IgD-negative memory B cell (primary cell): ENCODE data around the gene CHCHD6. TPM values are rescaled to one million over a fixed set of nuclear protein-coding genes. Genes with fewer than 3 reads are reported as not detected.

Source experiments
- H3K27ac Mint-ChIP-seq, 3 donors: one replicate each; pipeline ENCODE4 v1.8.0; 2020 to 2022; ENCODE audit warnings: mild to moderate bottlenecking in 3 of 3, mixed read lengths in 3 of 3, moderate library complexity in 1 of 3
- H3K27me3 Mint-ChIP-seq: one replicate; pipeline ENCODE4 v1.8.0; 2021; ENCODE audit warnings: mixed read lengths
- H3K36me3 Mint-ChIP-seq: one replicate; pipeline ENCODE4 v1.8.0; 2020; ENCODE audit warnings: mild to moderate bottlenecking, mixed read lengths
- H3K4me1 Mint-ChIP-seq, 3 donors: one replicate each; pipeline ENCODE4 v1.8.0; 2020 to 2022; ENCODE audit warnings: mixed read lengths in 3 of 3, mild to moderate bottlenecking in 1 of 3
- H3K4me3 Mint-ChIP-seq, 4 donors: one replicate each; pipeline ENCODE4 v1.8.0; 2020 to 2022; ENCODE audit warnings: mild to moderate bottlenecking in 4 of 4, mixed read lengths in 4 of 4, moderate library complexity in 3 of 4
- H3K9me3 Mint-ChIP-seq, 3 donors: one replicate each; pipeline ENCODE4 v1.8.0; 2020 to 2021; ENCODE audit warnings: mixed read lengths in 3 of 3, mild to moderate bottlenecking in 1 of 3
- polyA plus RNA-seq: library from polyadenylated mRNA; unstranded; fragments of 300-500 nt; fragmentation: Illumina TruSeq; gene quantifications from one replicate; pipeline ENCODE4 v1.2.3, GENCODE V29; 2021

The CHCHD6 gene
- polyA plus RNA-seq, 1 donor from 2014 or later, result 16.6 TPM

DNA sequence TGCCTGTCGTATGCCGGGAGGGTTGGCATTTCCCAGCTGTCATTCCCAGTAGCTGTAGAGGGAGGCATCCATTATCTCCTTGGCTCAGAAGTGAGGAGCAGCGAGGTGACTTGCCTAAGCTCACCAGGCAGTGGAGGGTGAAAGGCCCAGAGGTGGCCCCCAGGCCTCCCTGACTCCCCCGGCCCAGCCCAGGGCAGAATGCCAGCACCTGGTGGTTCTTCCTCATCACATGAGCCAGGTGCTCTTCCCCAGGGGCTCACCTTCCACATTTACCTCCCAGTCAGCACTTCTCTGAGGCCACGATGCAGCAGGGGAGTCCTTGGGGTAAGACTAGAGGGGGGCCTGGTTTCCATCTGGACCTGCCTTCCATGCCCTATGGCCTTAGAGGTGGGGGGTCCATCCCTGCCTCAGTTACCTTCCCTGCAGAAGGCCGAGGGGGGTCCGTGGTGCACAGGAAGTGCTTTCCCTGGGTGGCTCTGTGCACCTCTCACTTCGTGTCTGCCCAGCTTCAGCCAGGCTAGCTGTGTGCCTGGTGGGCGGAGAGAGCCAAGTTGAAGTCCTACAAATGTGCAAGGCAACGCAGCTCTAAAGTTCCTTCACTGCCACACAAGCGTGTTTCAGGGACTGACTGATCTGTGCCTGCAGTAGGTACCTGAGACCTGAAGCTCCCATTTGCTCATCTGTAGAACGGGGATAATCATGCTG lies 208.6 kb downstream of the CHCHD6 start:
- peaks cover 21 to 27% (median 23%) of the 10 kb centered on the region in 3 donors for H3K4me1 Mint-ChIP-seq
- H3K27ac Mint-ChIP-seq, result peak overlapping the region in 1 of 3 donors; percentile 73
- peaks cover 6% of the 10 kb centered on the region for H3K36me3 Mint-ChIP-seq
- no peaks in the 10 kb centered on the region for H3K9me3 Mint-ChIP-seq
- H3K4me3 Mint-ChIP-seq, result peak overlapping the region in 1 of 4 donors; percentile 84
- H3K27me3 Mint-ChIP-seq, result peaks cover 65% of the 10 kb centered on the region

DNA sequence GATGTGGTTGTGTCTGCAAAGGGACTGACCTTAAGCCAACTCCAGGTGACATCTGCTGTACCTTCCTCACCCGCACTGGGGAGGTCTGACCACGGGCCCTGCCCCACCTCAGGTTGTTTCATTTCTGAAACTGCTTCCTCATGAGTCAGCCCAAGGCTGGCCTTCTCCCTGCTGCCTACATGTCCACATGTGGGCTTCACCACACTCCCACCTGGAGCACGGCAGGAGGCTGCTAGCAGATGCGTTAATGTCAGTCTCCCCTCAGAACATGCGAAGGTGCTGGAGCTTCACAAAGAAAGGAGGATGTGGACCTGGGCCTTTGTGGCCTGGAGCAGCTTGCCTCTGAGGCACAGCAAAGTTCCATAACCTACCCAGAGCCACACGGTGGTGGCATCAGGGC lies 209.5 kb downstream of the CHCHD6 start:
- H3K27me3 Mint-ChIP-seq, result peaks cover 64% of the 10 kb centered on the region
- peaks cover 4% of the 10 kb centered on the region for H3K36me3 Mint-ChIP-seq
- peaks cover 21 to 27% (median 23%) of the 10 kb centered on the region in 3 donors for H3K4me1 Mint-ChIP-seq
- no peaks in the 10 kb centered on the region for H3K9me3 Mint-ChIP-seq
- no peak overlapping the region for H3K4me3 Mint-ChIP-seq
- H3K27ac Mint-ChIP-seq, result no peak overlapping the region

DNA sequence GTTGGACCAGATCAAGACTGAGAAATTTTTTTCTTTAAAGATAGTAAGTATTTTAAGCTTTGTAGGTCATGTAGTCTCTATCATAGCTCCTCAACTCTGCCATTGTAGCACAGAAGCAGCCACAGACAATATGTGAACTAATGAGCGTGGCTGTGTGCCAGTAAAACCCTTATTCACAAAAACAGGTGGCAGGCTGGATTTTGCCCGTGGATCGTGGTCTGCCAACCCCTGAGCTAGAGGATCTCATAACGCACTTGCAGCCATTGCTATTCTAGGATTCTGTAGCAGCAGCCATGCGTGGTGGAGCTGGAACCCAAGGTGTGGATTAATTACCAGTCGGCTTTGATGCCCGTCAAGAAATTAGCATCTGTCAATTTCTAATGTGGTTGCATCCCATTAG lies 210.2 kb downstream of the CHCHD6 start:
- peaks cover 60% of the 10 kb centered on the region for H3K27me3 Mint-ChIP-seq
- H3K36me3 Mint-ChIP-seq, result peaks cover 4% of the 10 kb centered on the region
- no peaks in the 10 kb centered on the region for H3K9me3 Mint-ChIP-seq
- no peak overlapping the region for H3K27ac Mint-ChIP-seq
- H3K4me3 Mint-ChIP-seq, result peak overlapping the region in 1 of 4 donors; percentile 35
- peaks cover 21 to 25% (median 23%) of the 10 kb centered on the region in 3 donors for H3K4me1 Mint-ChIP-seq

DNA sequence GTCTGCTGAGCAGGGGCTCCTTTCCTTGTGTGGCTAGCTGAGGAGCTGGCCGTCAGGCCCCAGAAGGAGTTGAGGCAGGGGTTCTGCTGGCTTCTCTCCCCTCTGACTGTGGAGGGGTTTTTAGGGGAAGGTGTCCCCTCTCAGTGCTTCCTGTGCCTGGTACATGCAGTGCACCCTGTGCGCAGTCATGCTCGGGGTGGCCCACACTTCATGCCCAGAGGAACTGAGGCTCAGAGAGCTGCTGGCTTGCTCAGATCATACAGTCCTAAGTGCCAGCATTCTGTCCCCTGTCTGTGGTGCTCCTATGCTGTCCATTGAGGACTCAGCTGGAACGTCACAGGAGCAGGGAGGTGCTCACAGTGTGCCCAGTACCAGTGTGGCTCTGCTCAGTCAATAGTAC lies 211.0 kb downstream of the CHCHD6 start:
- H3K4me3 Mint-ChIP-seq, result no peak overlapping the region
- peaks cover 21 to 23% (median 22%) of the 10 kb centered on the region in 3 donors for H3K4me1 Mint-ChIP-seq
- H3K27me3 Mint-ChIP-seq, result peaks cover 56% of the 10 kb centered on the region
- H3K27ac Mint-ChIP-seq, result no peak overlapping the region
- peaks cover 5% of the 10 kb centered on the region for H3K36me3 Mint-ChIP-seq
- peaks cover 0 to 2% (median 2%) of the 10 kb centered on the region in 3 donors for H3K9me3 Mint-ChIP-seq

DNA sequence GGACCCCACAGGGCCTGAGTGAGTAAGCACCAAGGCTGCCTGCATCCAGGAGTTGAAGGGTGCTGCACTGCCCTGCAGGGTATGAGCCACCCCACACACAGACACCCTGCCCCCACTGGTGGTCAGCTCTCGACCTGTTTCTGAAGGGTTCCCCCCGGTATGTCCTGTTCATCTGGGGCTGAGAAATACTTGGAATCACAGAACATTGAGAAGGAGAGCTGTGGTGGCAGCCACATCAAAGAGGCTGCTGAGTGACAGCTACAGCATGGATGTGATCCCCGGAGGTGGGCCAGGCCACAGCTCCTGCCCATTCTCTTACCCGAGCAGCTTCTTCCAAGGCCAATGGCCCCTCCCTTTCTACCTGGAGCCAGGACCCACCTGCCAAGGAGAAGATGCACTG lies 212.5 kb downstream of the CHCHD6 start:
- H3K27me3 Mint-ChIP-seq, result peaks cover 53% of the 10 kb centered on the region
- peaks cover 0 to 10% (median 5%) of the 10 kb centered on the region in 3 donors for H3K9me3 Mint-ChIP-seq
- peaks cover 7 to 10% (median 9%) of the 10 kb centered on the region in 3 donors for H3K4me1 Mint-ChIP-seq
- no peak overlapping the region for H3K27ac Mint-ChIP-seq
- H3K36me3 Mint-ChIP-seq, result peaks cover 8% of the 10 kb centered on the region
- H3K4me3 Mint-ChIP-seq, result no peak overlapping the region

DNA sequence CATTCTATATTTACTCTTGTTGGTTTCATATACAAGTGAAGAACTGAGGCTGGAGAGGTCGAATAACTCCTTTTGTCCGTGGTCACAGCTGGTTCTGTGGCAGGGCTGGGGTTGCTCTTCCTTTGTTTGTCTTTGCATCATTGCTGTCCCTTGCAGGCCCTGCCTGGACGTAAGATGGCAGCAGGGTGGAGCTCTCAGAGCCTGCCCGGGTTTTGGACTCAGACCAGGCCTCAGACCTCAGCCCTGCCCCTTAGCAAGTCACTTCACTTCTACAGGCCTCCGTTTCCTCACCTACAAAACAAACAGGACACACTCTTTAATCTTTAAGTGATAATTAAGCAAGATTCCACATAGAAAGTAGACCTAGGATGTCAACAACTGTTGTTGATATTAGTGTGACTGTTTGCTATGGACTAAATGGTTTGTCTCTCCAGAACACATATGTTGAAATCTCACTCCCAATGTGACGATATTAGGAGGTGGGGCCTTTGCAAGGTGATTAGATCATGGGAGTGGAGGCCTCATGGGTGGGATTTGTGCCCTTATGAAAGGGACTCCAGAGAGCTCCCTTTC lies 213.3 kb downstream of the CHCHD6 start:
- peaks cover 6% of the 10 kb centered on the region for H3K36me3 Mint-ChIP-seq
- H3K27me3 Mint-ChIP-seq, result peaks cover 48% of the 10 kb centered on the region
- peaks cover 0 to 10% (median 5%) of the 10 kb centered on the region in 3 donors for H3K9me3 Mint-ChIP-seq
- no peak overlapping the region for H3K27ac Mint-ChIP-seq
- no peak overlapping the region for H3K4me3 Mint-ChIP-seq
- H3K4me1 Mint-ChIP-seq, result peaks cover 0 to 2% (median 2%) of the 10 kb centered on the region in 3 donors

DNA sequence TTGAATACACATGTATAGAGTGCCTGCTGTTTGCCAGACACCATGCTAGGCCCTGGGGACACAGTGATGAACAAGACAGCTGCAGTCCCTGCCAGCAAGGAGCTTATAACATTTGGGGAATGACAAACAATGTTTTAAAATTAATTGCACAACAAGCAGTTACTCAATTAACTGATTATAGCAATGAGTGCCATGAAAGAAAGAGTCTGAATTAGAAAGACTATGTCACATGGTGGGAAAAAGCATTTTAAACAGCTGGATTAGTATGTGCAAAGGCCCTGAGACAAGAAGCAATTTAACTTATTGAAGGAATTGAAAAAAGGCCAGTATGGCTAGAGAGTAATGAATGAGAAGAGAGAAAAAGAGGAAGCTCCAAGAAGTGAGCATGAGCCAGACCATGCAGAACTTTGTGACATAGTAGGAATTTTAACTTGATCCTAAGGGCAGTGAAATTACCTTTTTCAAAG lies 214.3 kb downstream of the CHCHD6 start:
- peaks cover 46% of the 10 kb centered on the region for H3K27me3 Mint-ChIP-seq
- H3K4me3 Mint-ChIP-seq, result no peak overlapping the region
- peaks cover 13% of the 10 kb centered on the region for H3K36me3 Mint-ChIP-seq
- no peak overlapping the region for H3K27ac Mint-ChIP-seq
- H3K4me1 Mint-ChIP-seq, result no peaks in the 10 kb centered on the region
- peaks cover 0 to 10% (median 5%) of the 10 kb centered on the region in 3 donors for H3K9me3 Mint-ChIP-seq

DNA sequence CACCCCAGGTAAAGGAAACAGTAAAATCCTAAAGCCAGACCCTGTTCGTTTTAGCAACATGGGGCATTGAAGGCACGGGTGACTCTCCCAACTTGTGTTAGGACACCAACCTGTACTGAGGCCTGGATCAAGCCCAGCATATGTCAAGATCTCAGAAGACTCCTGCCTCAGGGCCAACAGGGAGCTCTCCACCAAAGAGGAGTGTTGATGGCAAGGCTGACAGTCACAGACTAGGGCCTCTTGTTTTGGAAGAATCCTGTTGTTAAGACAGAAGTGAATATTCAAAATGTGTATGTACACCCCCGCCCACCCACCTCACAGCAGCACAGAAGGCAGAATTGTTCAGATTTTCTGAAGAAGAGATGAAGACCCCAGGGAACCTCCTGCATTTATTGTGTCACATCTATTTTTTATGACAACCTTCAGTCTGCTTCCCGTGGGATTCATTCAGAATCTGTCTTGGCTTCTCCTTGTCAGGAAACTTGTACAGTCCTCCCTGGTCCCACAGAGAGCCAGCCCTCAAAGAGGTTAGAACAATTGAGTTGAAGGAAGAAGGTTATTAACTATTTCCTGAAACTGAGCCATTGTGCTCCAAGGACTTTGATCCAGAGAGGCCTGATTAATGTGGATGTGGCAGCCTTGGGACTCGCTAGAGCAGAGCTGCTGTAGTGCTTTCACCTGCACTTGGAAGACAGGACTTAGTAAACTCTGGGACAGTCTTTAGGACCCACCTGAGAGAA lies 217.2 kb downstream of the CHCHD6 start:
- no peak overlapping the region for H3K4me3 Mint-ChIP-seq
- H3K27ac Mint-ChIP-seq, result no peak overlapping the region
- peaks cover 0 to 10% (median 5%) of the 10 kb centered on the region in 3 donors for H3K9me3 Mint-ChIP-seq
- peaks cover 35% of the 10 kb centered on the region for H3K27me3 Mint-ChIP-seq
- H3K36me3 Mint-ChIP-seq, result peaks cover 18% of the 10 kb centered on the region
- peaks cover 0 to 5% (median 4%) of the 10 kb centered on the region in 3 donors for H3K4me1 Mint-ChIP-seq

DNA sequence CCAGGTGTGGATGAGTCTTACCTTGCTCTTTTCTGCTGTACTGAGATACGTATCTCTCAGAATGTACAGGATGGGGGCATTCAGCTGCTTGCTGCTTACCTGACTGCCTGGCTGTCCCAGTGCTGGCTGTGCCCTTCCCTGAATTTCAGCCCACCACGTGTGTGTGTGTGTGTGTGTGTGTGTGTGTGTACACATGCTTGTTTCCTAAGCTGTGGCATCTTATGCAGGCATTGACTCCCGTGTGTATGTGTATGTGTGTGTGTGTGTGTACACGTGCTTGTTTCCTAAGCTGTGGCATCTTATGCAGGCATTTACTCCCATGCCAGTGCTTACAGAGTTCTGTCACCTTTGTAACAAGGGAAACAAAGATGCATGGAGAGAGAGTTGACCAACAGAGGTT lies 218.4 kb downstream of the CHCHD6 start:
- peak overlapping the region in 1 of 4 donors; percentile 27 for H3K4me3 Mint-ChIP-seq
- no peak overlapping the region for H3K27ac Mint-ChIP-seq
- H3K9me3 Mint-ChIP-seq, result peaks cover 0 to 10% (median 5%) of the 10 kb centered on the region in 3 donors

DNA sequence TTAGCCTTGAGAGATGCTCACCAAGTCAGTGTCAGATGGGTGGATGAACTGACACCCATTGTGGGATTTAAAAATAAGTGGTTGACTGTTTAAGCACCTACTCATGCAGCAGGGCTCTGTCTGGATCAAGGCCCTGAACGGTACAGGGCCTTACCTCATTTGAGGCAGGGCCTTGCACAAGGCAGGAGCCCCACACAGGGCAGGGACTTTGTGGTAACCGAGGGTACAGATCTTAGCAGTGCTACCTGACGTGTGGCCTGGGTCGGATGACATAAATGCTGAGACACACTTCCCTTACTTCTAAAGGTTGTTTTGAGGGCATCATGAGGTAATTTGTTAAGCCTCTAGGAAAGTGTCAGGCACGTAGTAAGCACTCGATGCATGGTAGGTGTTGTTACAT lies 219.4 kb downstream of the CHCHD6 start:
- peaks cover 0 to 10% (median 5%) of the 10 kb centered on the region in 3 donors for H3K9me3 Mint-ChIP-seq
- H3K27me3 Mint-ChIP-seq, result peaks cover 38% of the 10 kb centered on the region
- peaks cover 0 to 5% (median 5%) of the 10 kb centered on the region in 3 donors for H3K4me1 Mint-ChIP-seq
- no peak overlapping the region for H3K27ac Mint-ChIP-seq
- H3K36me3 Mint-ChIP-seq, result peaks cover 21% of the 10 kb centered on the region
- H3K4me3 Mint-ChIP-seq, result no peak overlapping the region

More for the DNA sequence above, 218.4 kb downstream of the CHCHD6 start:
- H3K36me3 Mint-ChIP-seq, result peaks cover 19% of the 10 kb centered on the region
- peaks cover 0 to 5% (median 5%) of the 10 kb centered on the region in 3 donors for H3K4me1 Mint-ChIP-seq
- H3K27me3 Mint-ChIP-seq, result peaks cover 38% of the 10 kb centered on the region

DNA sequence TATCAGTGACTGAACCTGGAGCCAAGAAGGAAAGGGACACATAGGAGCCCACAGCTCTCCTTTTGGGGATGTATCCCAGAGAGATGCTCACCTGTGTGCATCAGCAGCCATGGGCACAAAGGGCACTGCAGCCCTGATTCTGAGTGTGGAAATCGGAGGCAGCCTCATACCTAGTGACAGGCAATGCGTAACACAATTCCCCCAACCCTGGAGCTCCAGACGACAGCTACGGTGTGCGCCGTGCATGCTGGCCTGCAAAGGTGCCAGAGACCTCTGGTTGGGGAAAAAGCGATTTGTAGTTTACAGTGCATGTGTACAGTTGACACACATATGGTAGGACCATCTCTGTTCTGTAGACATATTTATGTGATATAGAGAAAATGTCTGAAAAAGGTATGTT lies 219.9 kb downstream of the CHCHD6 start:
- Mint-ChIP-seq H3K4me3 (no peak overlapping the region), H3K27me3 (peaks cover 42% of the 10 kb centered on the region), H3K27ac (no peak overlapping the region), H3K9me3 (peaks cover 0 to 10% (median 5%) of the 10 kb centered on the region in 3 donors), H3K36me3 (peaks cover 21% of the 10 kb centered on the region), H3K4me1 (peaks cover 0 to 5% (median 5%) of the 10 kb centered on the region in 3 donors)

DNA sequence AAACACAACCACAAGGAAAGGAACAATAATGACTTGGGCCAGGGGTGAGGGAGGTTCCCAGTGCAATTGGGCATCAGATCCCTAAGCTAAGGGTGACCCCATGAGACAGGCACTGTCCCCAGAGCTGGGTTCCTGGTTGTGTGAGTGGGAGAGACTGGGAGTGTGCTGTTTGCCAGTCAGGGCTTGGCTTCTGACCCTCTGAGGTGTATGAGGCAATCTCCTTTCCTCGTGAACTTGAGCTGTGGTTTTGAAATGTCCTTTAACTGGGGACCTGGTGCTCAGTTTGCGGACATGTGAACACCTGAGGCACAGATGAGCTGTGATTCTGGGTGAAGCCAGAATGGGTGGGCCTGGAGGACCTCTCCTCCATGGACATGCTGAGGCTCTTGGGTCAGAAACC lies 220.4 kb downstream of the CHCHD6 start:
- Mint-ChIP-seq H3K9me3 (peaks cover 0 to 10% (median 5%) of the 10 kb centered on the region in 3 donors), H3K36me3 (peaks cover 21% of the 10 kb centered on the region), H3K27me3 (peaks cover 47% of the 10 kb centered on the region), H3K4me3 (no peak overlapping the region), H3K4me1 (peaks cover 0 to 5% (median 5%) of the 10 kb centered on the region in 3 donors), H3K27ac (no peak overlapping the region)

DNA sequence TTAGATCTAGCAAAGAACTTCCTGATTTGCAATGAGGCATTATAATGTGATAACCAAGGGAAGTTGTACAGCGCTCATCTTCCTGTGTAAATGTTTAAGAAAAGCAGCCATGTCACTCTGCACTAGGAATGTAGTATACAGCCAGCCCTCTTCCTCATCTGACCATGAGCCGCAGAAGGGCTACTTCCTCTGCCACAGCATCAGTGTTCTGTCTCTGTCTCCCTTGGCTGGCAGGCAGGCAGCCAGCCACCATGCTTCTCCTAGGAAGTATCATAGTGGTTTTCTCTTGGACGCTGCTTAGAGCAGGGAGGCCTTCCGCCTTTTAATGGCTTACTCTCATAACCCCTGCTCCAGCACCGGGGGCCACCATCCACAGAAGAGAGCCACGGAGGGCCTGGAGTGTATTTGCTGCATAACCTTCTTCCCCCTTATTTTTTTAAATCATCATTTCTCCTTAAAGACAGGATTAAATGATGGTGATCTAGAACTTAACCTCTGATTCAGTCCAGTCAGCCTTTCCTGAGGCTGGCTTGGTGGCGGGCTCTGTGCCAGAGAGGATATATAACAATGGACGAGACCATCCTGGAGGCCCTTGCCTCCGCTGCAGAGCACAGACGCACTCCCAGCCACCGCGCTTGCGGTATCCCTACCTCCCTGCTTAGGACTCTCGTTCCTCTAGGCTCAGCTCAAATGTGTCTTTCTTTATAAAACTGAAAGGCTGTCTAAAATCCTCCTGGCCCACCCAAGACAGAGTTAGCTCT lies 221.6 kb downstream of the CHCHD6 start:
- H3K9me3 Mint-ChIP-seq, result peaks cover 0 to 2% (median 0%) of the 10 kb centered on the region in 3 donors

DNA sequence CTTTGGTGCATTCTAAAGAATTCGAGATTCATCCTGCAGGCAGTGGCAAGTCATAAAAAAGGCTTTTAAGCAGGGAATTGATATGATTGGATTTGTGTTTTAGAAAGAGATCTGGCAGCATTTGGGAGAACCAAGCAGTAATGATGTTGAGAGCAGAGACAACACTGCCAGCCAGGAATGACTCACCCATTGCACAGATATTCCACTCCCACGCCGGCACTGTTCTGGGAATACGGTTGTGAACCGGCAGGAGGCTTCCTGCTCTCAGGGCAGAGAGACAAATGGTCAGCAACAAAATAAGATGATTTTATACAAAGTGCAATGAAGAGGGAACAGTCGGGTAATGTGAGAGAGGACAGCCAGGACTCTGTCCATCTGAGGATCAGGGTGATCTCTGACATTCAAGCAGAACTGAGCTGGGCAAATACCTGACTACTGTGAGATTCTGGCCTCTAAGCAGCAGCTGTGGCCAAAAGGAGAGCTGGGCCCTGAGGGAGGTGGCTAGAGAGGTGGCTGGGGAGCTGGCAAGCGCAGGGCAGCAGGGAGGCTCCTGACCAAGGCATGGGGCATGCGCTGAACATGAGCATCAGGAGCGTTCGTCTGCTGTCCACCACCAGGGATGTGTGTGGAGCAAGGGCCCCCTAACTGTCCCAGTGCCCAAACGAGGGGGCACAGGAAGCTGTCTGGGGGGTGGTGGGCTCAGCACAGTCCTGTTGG lies 222.8 kb downstream of the CHCHD6 start:
- H3K4me3 Mint-ChIP-seq, result no peak overlapping the region
- H3K27me3 Mint-ChIP-seq, result peaks cover 40% of the 10 kb centered on the region
- H3K9me3 Mint-ChIP-seq, result no peaks in the 10 kb centered on the region
- peaks cover 15% of the 10 kb centered on the region for H3K36me3 Mint-ChIP-seq
- no peak overlapping the region for H3K27ac Mint-ChIP-seq
- peaks cover 0 to 5% (median 5%) of the 10 kb centered on the region in 3 donors for H3K4me1 Mint-ChIP-seq

More for the DNA sequence above, 221.6 kb downstream of the CHCHD6 start:
- no peak overlapping the region for H3K4me3 Mint-ChIP-seq
- H3K27ac Mint-ChIP-seq, result no peak overlapping the region
- H3K36me3 Mint-ChIP-seq, result peaks cover 15% of the 10 kb centered on the region
- peaks cover 48% of the 10 kb centered on the region for H3K27me3 Mint-ChIP-seq
- H3K4me1 Mint-ChIP-seq, result peaks cover 0 to 5% (median 5%) of the 10 kb centered on the region in 3 donors
